Gastrocnemius medialis (tissue), 4 donors: ENCODE measurements around the gene SENP2. TPM values are rescaled to one million over a fixed set of nuclear protein-coding genes. Genes with fewer than 3 reads are reported as not detected.

Source experiments
- ATAC-seq, 2 donors: fragments of 150-250 bp; one replicate each; pipeline ENCODE4 v1.9.1; 2016
- DNase-seq, 2 donors: peaks; one replicate each; pipeline ENCODE4 v3.0.0-alpha.2; 2019
- H3K27ac ChIP-seq, 4 donors: fragments of 200-600 bp; sonication (generic); 1 replicate in 1 of 4; 2 replicates in 3 of 4; pipeline ENCODE4 v1.5.1; 2016 to 2018; ENCODE audit warnings: mild to moderate bottlenecking in 2 of 4, moderate library complexity in 1 of 4
- H3K27me3 ChIP-seq, 3 donors: fragments of 200-600 bp; sonication (generic) in 2 of 3; 1 replicate in 1 of 3; 2 replicates in 2 of 3; pipeline versions ENCODE4 v1.5.1 to v1.6.0; 2016 to 2019; ENCODE audit warnings: mild to moderate bottlenecking in 1 of 3, moderate library complexity in 1 of 3
- H3K36me3 ChIP-seq, 2 donors: fragments of 200-600 bp; sonication (generic) in 1 of 2; one replicate each; pipeline ENCODE4 v1.5.1; 2017 to 2018
- H3K4me1 ChIP-seq, 2 donors: fragments of 200-600 bp; sonication (generic) in 1 of 2; one replicate each; pipeline ENCODE4 v1.5.1; 2016 to 2017; ENCODE audit warnings: mild to moderate bottlenecking in 2 of 2
- H3K4me3 ChIP-seq, 4 donors: fragments of 200-600 bp; sonication (generic) in 3 of 4; 1 replicate in 1 of 4; 2 replicates in 3 of 4; pipeline ENCODE4 v1.5.1; 2016 to 2019; ENCODE audit warnings: mild to moderate bottlenecking in 2 of 4
- H3K9me3 ChIP-seq, 3 donors: fragments of 200-600 bp; sonication (generic) in 2 of 3; 1 replicate in 1 of 3; 2 replicates in 2 of 3; pipeline ENCODE4 v1.5.1; 2016 to 2019
- POLR2A ChIP-seq, 2 donors: fragments of 450-650 bp; IDR thresholded peaks; one replicate each; pipeline ENCODE4 v1.6.1; 2017; ENCODE audit warnings: antibody characterized with exemption in 2 of 2, mild to moderate bottlenecking in 2 of 2, moderate library complexity in 2 of 2
- in situ Hi-C, 4 donors: fragments of 200-750 bp; cut with MboI; loops; one replicate each; pipeline versions ENCODE4 v1.15.0 to v1.8.0; 2017; ENCODE audit warnings: low sequenced_read_pairs in 4 of 4
- intact Hi-C: fragments of 100-400 bp; cut with DNase I; formaldehyde crosslinking; loops from one replicate; pipeline ENCODE4 v1.15.1; 2023; ENCODE audit warnings: low total_unique reads
- total RNA-seq, 4 donors: library from RNA; depleted of rRNA; stranded (reverse); fragments of >200 nt; gene quantifications; one replicate each; pipeline versions ENCODE4 v1.1.0 to v1.2.3, GENCODE V29; 2016
- TF ChIP-seq, protein P1 (sequence below), 5 experiments: fragments of 450-650 bp in 3 of 5; fragments of 200-600 bp in 2 of 5; sonication (generic) in 2 of 5; IDR thresholded peaks in 4 of 5; conservative IDR thresholded peaks in 1 of 5; 1 replicate in 4 of 5; 2 replicates in 1 of 5; pipeline ENCODE4 v1.5.1; 2016 to 2019; ENCODE audit warnings: antibody characterized with exemption in 5 of 5, mild to moderate bottlenecking in 3 of 5, moderate library complexity in 3 of 5

Gene SENP2
- total RNA-seq, 4 donors from 2014 or later: 18.6 to 34.9 (median 31.3) TPM

DNA sequence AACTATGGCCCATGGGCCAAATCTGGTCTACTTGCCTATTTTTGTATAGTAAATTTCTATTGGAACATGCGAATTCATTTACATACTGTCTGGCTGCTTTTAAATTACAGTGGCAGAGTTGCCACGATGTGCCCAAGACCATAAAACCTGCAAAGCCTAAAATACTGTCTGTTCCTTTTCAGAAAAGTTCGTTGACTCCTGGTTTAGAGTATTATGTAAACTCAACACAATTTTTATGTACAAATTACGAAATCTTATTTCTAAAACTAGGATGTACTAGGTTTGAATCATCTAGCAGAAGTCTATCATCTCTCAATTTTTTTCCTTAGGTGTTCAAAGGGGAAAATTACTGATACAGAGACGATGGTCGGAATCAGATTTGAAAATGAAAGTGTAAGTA lies 26.9 kb downstream of the SENP2 start:
- no peaks in the 10 kb centered on the region for H3K9me3 ChIP-seq
- no peak for TF ChIP-seq POLR2A (IDR thresholded peaks at IDR 0.05)
- TF ChIP-seq, protein P1, sequence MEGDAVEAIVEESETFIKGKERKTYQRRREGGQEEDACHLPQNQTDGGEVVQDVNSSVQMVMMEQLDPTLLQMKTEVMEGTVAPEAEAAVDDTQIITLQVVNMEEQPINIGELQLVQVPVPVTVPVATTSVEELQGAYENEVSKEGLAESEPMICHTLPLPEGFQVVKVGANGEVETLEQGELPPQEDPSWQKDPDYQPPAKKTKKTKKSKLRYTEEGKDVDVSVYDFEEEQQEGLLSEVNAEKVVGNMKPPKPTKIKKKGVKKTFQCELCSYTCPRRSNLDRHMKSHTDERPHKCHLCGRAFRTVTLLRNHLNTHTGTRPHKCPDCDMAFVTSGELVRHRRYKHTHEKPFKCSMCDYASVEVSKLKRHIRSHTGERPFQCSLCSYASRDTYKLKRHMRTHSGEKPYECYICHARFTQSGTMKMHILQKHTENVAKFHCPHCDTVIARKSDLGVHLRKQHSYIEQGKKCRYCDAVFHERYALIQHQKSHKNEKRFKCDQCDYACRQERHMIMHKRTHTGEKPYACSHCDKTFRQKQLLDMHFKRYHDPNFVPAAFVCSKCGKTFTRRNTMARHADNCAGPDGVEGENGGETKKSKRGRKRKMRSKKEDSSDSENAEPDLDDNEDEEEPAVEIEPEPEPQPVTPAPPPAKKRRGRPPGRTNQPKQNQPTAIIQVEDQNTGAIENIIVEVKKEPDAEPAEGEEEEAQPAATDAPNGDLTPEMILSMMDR (IDR thresholded peaks at IDR 0.05 in 4 of 5, conservative IDR thresholded peaks at IDR 0.05 in 1 of 5): no peak
- H3K27me3 ChIP-seq: no peaks in the 10 kb centered on the region
- in situ Hi-C loops (loop anchor here in 1 of 4 donors (25.0 kb wide), 1 partner anchor 949 kb away; the partner anchor contains the start of genes DNAJB11 and TBCCD1), intact Hi-C loops (no loop called here)
- no peaks in the 10 kb centered on the region for H3K4me1 ChIP-seq
- H3K27ac ChIP-seq: no peak overlapping the region
- ATAC-seq (no peak), DNase-seq (no peak)
- peaks cover 3 to 89% of the 10 kb centered on the region in 2 donors for H3K36me3 ChIP-seq
- no peak overlapping the region for H3K4me3 ChIP-seq

DNA sequence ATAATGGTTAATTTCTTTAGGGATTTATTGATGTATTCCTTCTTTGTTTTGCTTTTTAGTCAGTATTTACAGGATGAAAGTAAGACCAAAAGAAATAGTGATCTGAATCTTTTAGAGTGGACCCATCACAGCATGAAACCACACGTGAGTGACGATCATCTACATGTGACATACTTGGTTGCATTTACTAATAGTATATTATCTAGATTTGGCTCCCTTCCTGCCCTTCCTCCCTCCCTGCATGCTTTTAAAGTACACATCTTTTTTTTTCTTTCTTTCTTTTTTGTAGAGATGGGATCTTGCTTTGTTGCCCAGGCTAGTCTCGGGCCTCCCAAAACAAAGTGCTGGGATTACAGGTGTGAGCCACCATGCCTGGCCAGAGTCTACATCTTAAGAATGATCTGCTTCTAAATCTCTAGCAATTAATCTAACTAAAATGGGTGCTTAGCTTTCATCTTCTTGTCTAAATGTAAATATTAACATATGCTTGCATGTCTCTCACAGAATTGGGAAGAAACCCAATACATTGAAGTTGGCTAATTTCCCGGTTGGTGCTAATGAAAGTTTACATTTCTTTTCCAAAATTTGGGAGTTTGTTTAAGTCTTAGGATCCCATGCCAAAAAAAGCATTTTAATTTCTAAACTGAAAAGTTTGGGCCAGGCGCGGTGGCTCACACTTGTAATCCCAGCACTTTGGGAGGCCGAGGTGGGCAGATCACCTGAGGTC lies 38.0 kb downstream of the SENP2 start:
- Histone ChIP-seq H3K9me3 (no peaks in the 10 kb centered on the region), H3K27ac (no peak overlapping the region), H3K4me3 (no peak overlapping the region), H3K4me1 (no peaks in the 10 kb centered on the region), H3K27me3 (no peaks in the 10 kb centered on the region), H3K36me3 (peaks cover 4 to 86% of the 10 kb centered on the region in 2 donors)
- ATAC-seq (no peak), DNase-seq (no peak)
- in situ Hi-C loops (loop anchor here in 1 of 4 donors (25.0 kb wide), 1 partner anchor 938 kb away; the partner anchor contains the start of genes DNAJB11 and TBCCD1), intact Hi-C loops (no loop called here)
- TF ChIP-seq, protein P1 (IDR thresholded peaks at IDR 0.05 in 4 of 5, conservative IDR thresholded peaks at IDR 0.05 in 1 of 5): no peak
- no peak for TF ChIP-seq POLR2A (IDR thresholded peaks at IDR 0.05)

DNA sequence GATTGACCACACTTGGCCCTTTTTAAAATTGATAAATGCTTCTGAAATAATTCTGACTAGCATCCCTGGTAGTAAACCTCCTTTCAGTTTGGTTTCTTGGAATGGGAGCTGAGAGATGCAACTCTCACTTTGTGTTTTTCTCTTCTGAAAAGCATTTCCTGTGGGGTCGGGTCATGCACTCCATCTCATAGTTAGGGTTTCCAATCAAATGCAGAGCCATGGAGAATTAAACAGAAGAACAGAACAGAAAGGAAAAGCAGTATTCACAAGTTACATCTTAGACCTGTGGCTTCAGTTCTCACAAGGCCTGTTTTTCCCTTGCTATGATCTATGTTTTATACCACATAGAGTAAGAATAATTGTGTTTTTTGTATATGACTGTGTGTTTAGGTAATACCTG lies 39.7 kb downstream of the SENP2 start:
- Histone ChIP-seq H3K9me3 (no peaks in the 10 kb centered on the region), H3K4me3 (no peak overlapping the region), H3K36me3 (peaks cover 4 to 81% of the 10 kb centered on the region in 2 donors), H3K4me1 (peaks cover 0 to 4% of the 10 kb centered on the region in 2 donors), H3K27ac (no peak overlapping the region), H3K27me3 (no peaks in the 10 kb centered on the region)
- intact Hi-C loops: no loop called here
- ATAC-seq (no peak), DNase-seq (no peak)
- no peak for TF ChIP-seq POLR2A (IDR thresholded peaks at IDR 0.05)
- TF ChIP-seq, protein P1 (IDR thresholded peaks at IDR 0.05 in 4 of 5, conservative IDR thresholded peaks at IDR 0.05 in 1 of 5): no peak
- in situ Hi-C loops: no loop called here

DNA sequence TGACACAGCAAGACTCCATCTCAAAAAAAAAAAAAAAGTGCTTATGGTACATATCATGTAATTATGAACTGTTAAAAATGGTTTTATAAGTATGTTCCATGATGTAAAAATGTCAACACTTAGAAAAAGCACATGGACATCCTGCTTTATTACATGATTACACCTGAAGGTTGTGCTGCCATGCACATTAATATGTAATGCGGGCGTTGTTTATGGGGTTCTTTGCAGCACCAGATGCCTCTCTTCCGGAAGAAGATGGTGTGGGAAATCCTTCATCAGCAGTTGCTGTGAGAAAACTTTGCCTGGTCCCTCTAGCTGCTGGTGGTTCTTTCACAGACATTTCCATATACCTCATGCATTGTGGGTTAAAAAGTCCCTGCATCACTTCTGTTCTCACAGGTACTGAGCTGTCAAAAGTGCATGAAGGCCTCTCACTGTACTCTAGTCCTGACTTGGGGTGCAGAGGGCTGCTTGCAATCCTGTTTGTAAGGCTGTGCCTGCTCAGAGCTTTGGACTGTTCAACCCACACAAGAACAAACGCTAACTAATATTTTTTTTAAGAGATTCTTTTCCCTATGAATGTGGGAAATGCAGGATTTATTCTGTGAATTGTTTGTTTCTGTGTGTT lies 43.6 kb downstream of the SENP2 start:
- ATAC-seq (no peak), DNase-seq (no peak)
- Histone ChIP-seq H3K4me1 (peaks cover 0 to 4% of the 10 kb centered on the region in 2 donors), H3K4me3 (no peak overlapping the region), H3K27me3 (no peaks in the 10 kb centered on the region), H3K9me3 (no peaks in the 10 kb centered on the region), H3K36me3 (peaks cover 4 to 63% of the 10 kb centered on the region in 2 donors), H3K27ac (peak overlapping the region in 1 of 4 donors; percentile 32)
- in situ Hi-C loops: no loop called here
- TF ChIP-seq POLR2A (IDR thresholded peaks at IDR 0.05): no peak
- TF ChIP-seq, protein P1 (IDR thresholded peaks at IDR 0.05 in 4 of 5, conservative IDR thresholded peaks at IDR 0.05 in 1 of 5): no peak
- intact Hi-C loops: no loop called here
